HepG2 (cell line): ENCODE measurements around the gene KIF1C. TPM values are rescaled to one million over a fixed set of nuclear protein-coding genes. Genes with fewer than 3 reads are reported as not detected.
A peak's percentile ranks its signal among the peaks of the same experiment; 100 is the strongest.

Experiments used
- EP300 ChIP-seq, 3 experiments: sonication (generic) in 1 of 3; formaldehyde crosslinking in 1 of 3; IDR thresholded peaks; 2 replicates each; pipeline versions ENCODE4 v1.5.1 to v1.6.1; 2011 to 2020; ENCODE audit warnings: low read depth in 2 of 3, low read length in 2 of 3, borderline replicate concordance in 1 of 3, improper control_type of control experiment in 1 of 3, mild to moderate bottlenecking in 1 of 3, missing genetic modification reagents in 1 of 3, moderate library complexity in 1 of 3
- KAT8 ChIP-seq: IDR thresholded peaks from 2 replicates; pipeline ENCODE4 v1.6.1; 2016; ENCODE audit warnings: missing genetic modification reagents, missing compliant biosample characterization
- MAFK ChIP-seq, 2 experiments: IDR thresholded peaks in 1 of 2; conservative IDR thresholded peaks in 1 of 2; 2 replicates each; pipeline ENCODE4 v1.6.1; 2011; ENCODE audit warnings: improper control_type of control experiment in 2 of 2, low read length in 2 of 2
- NBN ChIP-seq: fragments of 450-650 bp; conservative IDR thresholded peaks from 2 replicates; pipeline ENCODE4 v1.6.1; 2017
- PRPF4 ChIP-seq: fragments of 200-400 bp; formaldehyde crosslinking; IDR thresholded peaks from 2 replicates; pipeline ENCODE4 v1.6.1; 2016; ENCODE audit warnings: low read length, low read depth; ENCODE audit not compliant: poor library complexity, severe bottlenecking
- PTBP1 ChIP-seq: fragments of 200-400 bp; formaldehyde crosslinking; IDR thresholded peaks from 2 replicates; pipeline ENCODE4 v1.6.1; 2018; ENCODE audit warnings: low read length, low read depth; ENCODE audit not compliant: poor library complexity, severe bottlenecking
- REPIN1 ChIP-seq: sonication (generic); formaldehyde crosslinking; IDR thresholded peaks from 2 replicates; pipeline ENCODE4 v1.8.0; 2022; ENCODE audit warnings: missing genetic modification reagents, low read depth, mild to moderate bottlenecking, borderline replicate concordance
- SMYD3 ChIP-seq: sonication (generic); formaldehyde crosslinking; IDR thresholded peaks from 2 replicates; pipeline ENCODE4 v1.8.1; 2023; ENCODE audit warnings: mild to moderate bottlenecking, missing genetic modification reagents
- ZNF598 ChIP-seq: sonication (generic); formaldehyde crosslinking; IDR thresholded peaks from 2 replicates; pipeline ENCODE4 v1.5.1; 2020; ENCODE audit warnings: mild to moderate bottlenecking, missing genetic modification reagents, borderline replicate concordance
- polyA plus RNA-seq, 8 experiments: library from polyadenylated mRNA; depleted of rRNA in 3 of 8; stranded (reverse) in 7 of 8; unstranded in 1 of 8; fragments of >200 nt; fragmentation: Illumina TruSeq in 4 of 8; extraction: Trizol in 4 of 8; gene quantifications; 2 replicates each; pipeline versions ENCODE4 v1.2.1 to v1.2.3, GENCODE V29; 2011 to 2016; ENCODE audit warnings: low read depth in 4 of 8, missing spikeins in 1 of 8, mixed read lengths in 1 of 8; ENCODE audit not compliant: insufficient read depth in 1 of 8
- total RNA-seq, 5 experiments: library from RNA; depleted of rRNA; stranded (reverse); fragments of >200 nt; fragmentation: Illumina TruSeq; extraction: Trizol; gene quantifications; 2 replicates each; pipeline ENCODE4 v1.2.3, GENCODE V29; 2016; ENCODE audit warnings: low read depth in 1 of 5
- TF ChIP-seq, protein P1 (sequence below): sonication (generic); formaldehyde crosslinking; IDR thresholded peaks from 2 replicates; pipeline ENCODE4 v1.9.0; 2021; ENCODE audit warnings: missing genetic modification reagents, borderline replicate concordance
- TF ChIP-seq, protein P2 (sequence below): sonication (generic); formaldehyde crosslinking; IDR thresholded peaks from 2 replicates; pipeline ENCODE4 v1.4.0; 2020; ENCODE audit warnings: mild to moderate bottlenecking, missing genetic modification reagents
- TF ChIP-seq, protein P3 (sequence below): sonication (generic); formaldehyde crosslinking; IDR thresholded peaks from 2 replicates; pipeline ENCODE4 v1.4.0; 2020; ENCODE audit warnings: mild to moderate bottlenecking, low read depth, missing genetic modification reagents
- TF ChIP-seq, protein P4 (sequence below): sonication (generic); formaldehyde crosslinking; conservative IDR thresholded peaks from 2 replicates; pipeline ENCODE4 v1.8.1; 2023; ENCODE audit warnings: missing genetic modification reagents
- TF ChIP-seq, protein P5 (sequence below): sonication (generic); formaldehyde crosslinking; IDR thresholded peaks from 2 replicates; pipeline ENCODE4 v1.4.0; 2020; ENCODE audit warnings: mild to moderate bottlenecking, missing genetic modification reagents
- TF ChIP-seq, protein P6 (sequence below): sonication (generic); formaldehyde crosslinking; IDR thresholded peaks from 2 replicates; pipeline ENCODE4 v1.5.0; 2020; ENCODE audit warnings: mild to moderate bottlenecking, missing genetic modification reagents, borderline replicate concordance

KIF1C gene
- total and polyA plus RNA-seq, 2 of the 13 experiments (the other 11 are each of a cell fraction or from before 2014, with no cell fraction given) = 70.0 to 104 TPM

DNA sequence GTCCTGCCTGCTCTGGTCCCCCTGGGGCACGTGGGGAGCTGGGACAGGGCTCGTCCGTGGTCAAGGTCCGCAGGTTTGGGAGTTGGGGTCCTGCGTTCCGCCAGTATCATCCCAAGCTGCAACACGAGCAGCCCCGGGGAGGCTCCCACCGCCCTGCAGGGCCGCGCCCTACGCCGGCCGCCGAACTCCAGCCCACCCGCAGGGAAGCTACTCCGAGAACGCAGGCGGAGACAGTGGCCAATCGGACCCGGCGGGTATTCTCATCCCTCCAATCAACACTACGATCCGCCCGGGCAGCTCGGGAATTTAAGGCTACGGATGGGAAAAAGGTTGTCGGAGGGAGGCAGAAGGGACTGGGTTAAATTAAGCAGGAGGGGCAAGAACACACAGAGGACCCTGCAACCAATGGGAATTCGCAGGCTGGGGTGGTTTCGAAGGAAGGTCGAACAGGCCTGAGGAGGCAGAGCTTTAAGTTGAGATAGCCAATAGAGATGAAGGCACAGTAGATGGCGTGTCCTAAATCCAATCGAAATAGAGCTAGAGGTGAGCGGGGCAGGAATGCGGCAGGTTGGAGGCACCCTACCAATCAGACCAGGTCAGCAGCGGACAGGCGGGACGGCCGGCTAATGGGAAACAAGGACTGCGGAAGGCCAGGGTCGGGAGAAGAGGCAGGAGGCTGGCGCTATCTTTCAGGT, 30.8 kb upstream of the KIF1C start (continued):
- TF ChIP-seq REPIN1 (CRISPR knock-in tag) (no peak), EP300 (IDR thresholded peaks at IDR 0.05; ENCODE audit: low read depth in 2 of 2, low read length in 2 of 2) (no peak), EP300 (CRISPR knock-in tag; IDR thresholded peaks at IDR 0.05; ENCODE audit: borderline replicate concordance) (no peak; the same call in 1 of the 2 replicates), KAT8 (CRISPR knock-in tag) (no peak; the same call in 1 of the 2 replicates), NBN (no peak), PTBP1 (no peak), ZNF598 (CRISPR knock-in tag) (0 out of 2 replicates have a peak, but pooled peaks have one; percentile 19), MAFK (conservative IDR thresholded peaks at IDR 0.05 in 1 of 2, IDR thresholded peaks at IDR 0.05 in 1 of 2; ENCODE audit: low read length in 2 of 2) (no peak), PRPF4 (no peak), SMYD3 (no peak)
- TF ChIP-seq, protein P1, sequence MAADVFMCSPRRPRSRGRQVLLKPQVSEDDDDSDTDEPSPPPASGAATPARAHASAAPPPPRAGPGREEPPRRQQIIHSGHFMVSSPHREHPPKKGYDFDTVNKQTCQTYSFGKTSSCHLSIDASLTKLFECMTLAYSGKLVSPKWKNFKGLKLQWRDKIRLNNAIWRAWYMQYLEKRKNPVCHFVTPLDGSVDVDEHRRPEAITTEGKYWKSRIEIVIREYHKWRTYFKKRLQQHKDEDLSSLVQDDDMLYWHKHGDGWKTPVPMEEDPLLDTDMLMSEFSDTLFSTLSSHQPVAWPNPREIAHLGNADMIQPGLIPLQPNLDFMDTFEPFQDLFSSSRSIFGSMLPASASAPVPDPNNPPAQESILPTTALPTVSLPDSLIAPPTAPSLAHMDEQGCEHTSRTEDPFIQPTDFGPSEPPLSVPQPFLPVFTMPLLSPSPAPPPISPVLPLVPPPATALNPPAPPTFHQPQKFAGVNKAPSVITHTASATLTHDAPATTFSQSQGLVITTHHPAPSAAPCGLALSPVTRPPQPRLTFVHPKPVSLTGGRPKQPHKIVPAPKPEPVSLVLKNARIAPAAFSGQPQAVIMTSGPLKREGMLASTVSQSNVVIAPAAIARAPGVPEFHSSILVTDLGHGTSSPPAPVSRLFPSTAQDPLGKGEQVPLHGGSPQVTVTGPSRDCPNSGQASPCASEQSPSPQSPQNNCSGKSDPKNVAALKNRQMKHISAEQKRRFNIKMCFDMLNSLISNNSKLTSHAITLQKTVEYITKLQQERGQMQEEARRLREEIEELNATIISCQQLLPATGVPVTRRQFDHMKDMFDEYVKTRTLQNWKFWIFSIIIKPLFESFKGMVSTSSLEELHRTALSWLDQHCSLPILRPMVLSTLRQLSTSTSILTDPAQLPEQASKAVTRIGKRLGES = no peak
- TF ChIP-seq, protein P2, sequence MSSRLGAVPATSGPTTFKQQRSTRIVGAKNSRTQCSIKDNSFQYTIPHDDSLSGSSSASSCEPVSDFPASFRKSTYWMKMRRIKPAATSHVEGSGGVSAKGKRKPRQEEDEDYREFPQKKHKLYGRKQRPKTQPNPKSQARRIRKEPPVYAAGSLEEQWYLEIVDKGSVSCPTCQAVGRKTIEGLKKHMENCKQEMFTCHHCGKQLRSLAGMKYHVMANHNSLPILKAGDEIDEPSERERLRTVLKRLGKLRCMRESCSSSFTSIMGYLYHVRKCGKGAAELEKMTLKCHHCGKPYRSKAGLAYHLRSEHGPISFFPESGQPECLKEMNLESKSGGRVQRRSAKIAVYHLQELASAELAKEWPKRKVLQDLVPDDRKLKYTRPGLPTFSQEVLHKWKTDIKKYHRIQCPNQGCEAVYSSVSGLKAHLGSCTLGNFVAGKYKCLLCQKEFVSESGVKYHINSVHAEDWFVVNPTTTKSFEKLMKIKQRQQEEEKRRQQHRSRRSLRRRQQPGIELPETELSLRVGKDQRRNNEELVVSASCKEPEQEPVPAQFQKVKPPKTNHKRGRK = no peak
- TF ChIP-seq, protein P3, sequence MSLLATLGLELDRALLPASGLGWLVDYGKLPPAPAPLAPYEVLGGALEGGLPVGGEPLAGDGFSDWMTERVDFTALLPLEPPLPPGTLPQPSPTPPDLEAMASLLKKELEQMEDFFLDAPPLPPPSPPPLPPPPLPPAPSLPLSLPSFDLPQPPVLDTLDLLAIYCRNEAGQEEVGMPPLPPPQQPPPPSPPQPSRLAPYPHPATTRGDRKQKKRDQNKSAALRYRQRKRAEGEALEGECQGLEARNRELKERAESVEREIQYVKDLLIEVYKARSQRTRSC = no peak
- TF ChIP-seq, protein P4, sequence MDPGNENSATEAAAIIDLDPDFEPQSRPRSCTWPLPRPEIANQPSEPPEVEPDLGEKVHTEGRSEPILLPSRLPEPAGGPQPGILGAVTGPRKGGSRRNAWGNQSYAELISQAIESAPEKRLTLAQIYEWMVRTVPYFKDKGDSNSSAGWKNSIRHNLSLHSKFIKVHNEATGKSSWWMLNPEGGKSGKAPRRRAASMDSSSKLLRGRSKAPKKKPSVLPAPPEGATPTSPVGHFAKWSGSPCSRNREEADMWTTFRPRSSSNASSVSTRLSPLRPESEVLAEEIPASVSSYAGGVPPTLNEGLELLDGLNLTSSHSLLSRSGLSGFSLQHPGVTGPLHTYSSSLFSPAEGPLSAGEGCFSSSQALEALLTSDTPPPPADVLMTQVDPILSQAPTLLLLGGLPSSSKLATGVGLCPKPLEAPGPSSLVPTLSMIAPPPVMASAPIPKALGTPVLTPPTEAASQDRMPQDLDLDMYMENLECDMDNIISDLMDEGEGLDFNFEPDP (CRISPR knock-in tag) = no peak
- TF ChIP-seq, protein P5, sequence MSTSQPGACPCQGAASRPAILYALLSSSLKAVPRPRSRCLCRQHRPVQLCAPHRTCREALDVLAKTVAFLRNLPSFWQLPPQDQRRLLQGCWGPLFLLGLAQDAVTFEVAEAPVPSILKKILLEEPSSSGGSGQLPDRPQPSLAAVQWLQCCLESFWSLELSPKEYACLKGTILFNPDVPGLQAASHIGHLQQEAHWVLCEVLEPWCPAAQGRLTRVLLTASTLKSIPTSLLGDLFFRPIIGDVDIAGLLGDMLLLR (CRISPR knock-in tag) = no peak
- TF ChIP-seq, protein P6, sequence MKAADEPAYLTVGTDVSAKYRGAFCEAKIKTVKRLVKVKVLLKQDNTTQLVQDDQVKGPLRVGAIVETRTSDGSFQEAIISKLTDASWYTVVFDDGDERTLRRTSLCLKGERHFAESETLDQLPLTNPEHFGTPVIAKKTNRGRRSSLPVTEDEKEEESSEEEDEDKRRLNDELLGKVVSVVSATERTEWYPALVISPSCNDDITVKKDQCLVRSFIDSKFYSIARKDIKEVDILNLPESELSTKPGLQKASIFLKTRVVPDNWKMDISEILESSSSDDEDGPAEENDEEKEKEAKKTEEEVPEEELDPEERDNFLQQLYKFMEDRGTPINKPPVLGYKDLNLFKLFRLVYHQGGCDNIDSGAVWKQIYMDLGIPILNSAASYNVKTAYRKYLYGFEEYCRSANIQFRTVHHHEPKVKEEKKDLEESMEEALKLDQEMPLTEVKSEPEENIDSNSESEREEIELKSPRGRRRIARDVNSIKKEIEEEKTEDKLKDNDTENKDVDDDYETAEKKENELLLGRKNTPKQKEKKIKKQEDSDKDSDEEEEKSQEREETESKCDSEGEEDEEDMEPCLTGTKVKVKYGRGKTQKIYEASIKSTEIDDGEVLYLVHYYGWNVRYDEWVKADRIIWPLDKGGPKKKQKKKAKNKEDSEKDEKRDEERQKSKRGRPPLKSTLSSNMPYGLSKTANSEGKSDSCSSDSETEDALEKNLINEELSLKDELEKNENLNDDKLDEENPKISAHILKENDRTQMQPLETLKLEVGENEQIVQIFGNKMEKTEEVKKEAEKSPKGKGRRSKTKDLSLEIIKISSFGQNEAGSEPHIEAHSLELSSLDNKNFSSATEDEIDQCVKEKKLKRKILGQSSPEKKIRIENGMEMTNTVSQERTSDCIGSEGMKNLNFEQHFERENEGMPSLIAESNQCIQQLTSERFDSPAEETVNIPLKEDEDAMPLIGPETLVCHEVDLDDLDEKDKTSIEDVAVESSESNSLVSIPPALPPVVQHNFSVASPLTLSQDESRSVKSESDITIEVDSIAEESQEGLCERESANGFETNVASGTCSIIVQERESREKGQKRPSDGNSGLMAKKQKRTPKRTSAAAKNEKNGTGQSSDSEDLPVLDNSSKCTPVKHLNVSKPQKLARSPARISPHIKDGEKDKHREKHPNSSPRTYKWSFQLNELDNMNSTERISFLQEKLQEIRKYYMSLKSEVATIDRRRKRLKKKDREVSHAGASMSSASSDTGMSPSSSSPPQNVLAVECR = no peak; the same call in 1 of the 2 replicates
